HT-29 (cell line): ENCODE data around the gene TMEM201. TPM values are rescaled to one million over a fixed set of nuclear protein-coding genes. Genes with fewer than 3 reads are reported as not detected.
"Not testable (repeated sequence)": the region's sequence is repeated elsewhere in the genome, so short reads cannot be mapped to it uniquely, and the experiment has no call there.

Source experiments
- DNase-seq: peaks from one replicate; pipeline ENCODE4 v3.0.0-alpha.2; 2015; ENCODE audit warnings: low spot score
- total RNA-seq: library from RNA; depleted of rRNA; stranded (reverse); fragments of >200 nt; shearing (Covaris generic); gene quantifications from 2 replicates; pipeline ENCODE4 v1.2.3, GENCODE V29; 2014; rRNA removed

Gene TMEM201
- 23.7 and 31.7 TPM in 2 replicates for total RNA-seq

GRCh38 chr1:9588551-9589143 is at the start of gene TMEM201:
Gene TMEM201 (plus strand): TSS chr1:9588911. CDS start chr1:9588931, 20 bp downstream.
- DNase-seq = peak; percentile 95

- DNase-seq = peak; percentile 96
These were observed 49.4 kb upstream of the TMEM201 start, which contains the start of gene SLC25A33 for GRCh38 chr1:9539165-9539828. Gene SLC25A33 (plus strand): TSS chr1:9539465. CDS start chr1:9539692, 227 bp downstream.

GRCh38 chr1:9539829-9540550 is 48.7 kb upstream of the TMEM201 start:
- peak; percentile 60 for DNase-seq

- peak; percentile 18 for DNase-seq
These were observed 46.3 kb upstream of the TMEM201 start for GRCh38 chr1:9542430-9542829.

- no peak for DNase-seq
These were observed 43.8 kb upstream of the TMEM201 start for GRCh38 chr1:9544926-9545325.

GRCh38 chr1:9549955-9550546 is 38.7 kb upstream of the TMEM201 start:
- DNase-seq = no peak

- no peak for DNase-seq
These were observed 36.7 kb upstream of the TMEM201 start for GRCh38 chr1:9551984-9552383.

- no peak for DNase-seq
These were observed 35.0 kb upstream of the TMEM201 start for GRCh38 chr1:9553736-9554144.

- no peak for DNase-seq
These were observed 32.8 kb upstream of the TMEM201 start for GRCh38 chr1:9555942-9556341.

GRCh38 chr1:9557624-9558023 is 31.1 kb upstream of the TMEM201 start:
- DNase-seq = no peak

- DNase-seq = no peak
These were observed 30.3 kb upstream of the TMEM201 start for GRCh38 chr1:9558271-9558945.

GRCh38 chr1:9558946-9559545 is 29.7 kb upstream of the TMEM201 start:
- no peak for DNase-seq

- no peak for DNase-seq
These were observed 29.0 kb upstream of the TMEM201 start for GRCh38 chr1:9559673-9560072.

- not testable (repeated sequence) for DNase-seq
These were observed 28.6 kb upstream of the TMEM201 start for GRCh38 chr1:9560090-9560489.

GRCh38 chr1:9561429-9561828 is 27.3 kb upstream of the TMEM201 start:
- DNase-seq = peak; percentile 85

GRCh38 chr1:9569267-9569666 is 19.4 kb upstream of the TMEM201 start:
- DNase-seq = no peak

- not testable (repeated sequence) for DNase-seq
These were observed 17.7 kb upstream of the TMEM201 start for GRCh38 chr1:9570886-9571529.

- peak; percentile 21 for DNase-seq
These were observed 15.0 kb upstream of the TMEM201 start for GRCh38 chr1:9573723-9574122.

GRCh38 chr1:9575486-9575885 is 13.2 kb upstream of the TMEM201 start:
- no peak for DNase-seq

GRCh38 chr1:9576903-9577302 is 11.8 kb upstream of the TMEM201 start:
- no peak for DNase-seq

- no peak for DNase-seq
These were observed 11.3 kb upstream of the TMEM201 start for GRCh38 chr1:9577423-9577822.
